ENCODE measurements around the gene PDAP1. TPM values are rescaled to one million over a fixed set of nuclear protein-coding genes. Genes with fewer than 3 reads are reported as not detected.

Gene PDAP1
- total and polyA plus RNA-seq, 2 of the 8 experiments (the other 6 are each of a cell fraction or from before 2014, with no cell fraction given), result 26.6 to 169 TPM

DNA sequence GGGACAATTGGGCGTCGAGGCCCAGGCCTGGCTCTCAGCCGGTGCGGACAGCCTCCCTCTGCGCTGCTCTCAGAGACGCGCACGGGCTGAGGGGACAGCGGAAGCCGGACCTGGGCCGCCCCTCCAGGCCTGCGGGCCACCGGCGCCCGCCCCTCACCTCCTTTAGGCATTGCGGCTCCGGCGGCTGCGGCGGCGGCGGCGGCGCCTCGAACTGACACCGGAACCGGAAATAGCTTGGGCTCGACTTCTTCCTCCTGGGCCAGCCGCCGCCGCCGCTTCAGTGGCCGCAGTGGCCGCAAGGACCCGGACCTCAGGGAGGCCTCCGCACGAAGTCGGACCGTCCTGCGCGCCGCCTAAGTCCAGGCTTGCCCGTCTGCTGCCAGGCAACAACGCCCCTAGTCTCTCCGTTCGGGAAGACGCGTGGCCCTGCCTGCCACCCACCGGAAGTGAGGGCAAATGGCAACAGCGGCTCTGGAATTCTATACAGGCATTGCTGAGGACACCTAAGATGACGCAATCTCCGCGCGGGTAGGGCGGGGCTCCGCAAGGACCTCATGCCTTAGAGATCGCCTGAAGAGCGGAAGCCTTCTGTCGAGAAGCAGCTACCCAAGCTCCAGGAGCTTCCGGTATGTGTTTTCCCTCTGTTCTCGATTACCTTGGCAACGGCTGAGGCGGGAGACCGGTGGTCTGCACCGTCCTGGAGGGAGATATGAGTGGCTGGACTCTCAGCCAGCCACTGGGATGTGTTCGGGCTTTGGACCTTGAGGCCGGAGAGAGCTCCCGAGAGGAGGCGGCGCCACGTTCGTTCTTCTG, at the start of gene PDAP1, which contains the start of gene BUD31 (continued):
- TF ChIP-seq, protein P1, sequence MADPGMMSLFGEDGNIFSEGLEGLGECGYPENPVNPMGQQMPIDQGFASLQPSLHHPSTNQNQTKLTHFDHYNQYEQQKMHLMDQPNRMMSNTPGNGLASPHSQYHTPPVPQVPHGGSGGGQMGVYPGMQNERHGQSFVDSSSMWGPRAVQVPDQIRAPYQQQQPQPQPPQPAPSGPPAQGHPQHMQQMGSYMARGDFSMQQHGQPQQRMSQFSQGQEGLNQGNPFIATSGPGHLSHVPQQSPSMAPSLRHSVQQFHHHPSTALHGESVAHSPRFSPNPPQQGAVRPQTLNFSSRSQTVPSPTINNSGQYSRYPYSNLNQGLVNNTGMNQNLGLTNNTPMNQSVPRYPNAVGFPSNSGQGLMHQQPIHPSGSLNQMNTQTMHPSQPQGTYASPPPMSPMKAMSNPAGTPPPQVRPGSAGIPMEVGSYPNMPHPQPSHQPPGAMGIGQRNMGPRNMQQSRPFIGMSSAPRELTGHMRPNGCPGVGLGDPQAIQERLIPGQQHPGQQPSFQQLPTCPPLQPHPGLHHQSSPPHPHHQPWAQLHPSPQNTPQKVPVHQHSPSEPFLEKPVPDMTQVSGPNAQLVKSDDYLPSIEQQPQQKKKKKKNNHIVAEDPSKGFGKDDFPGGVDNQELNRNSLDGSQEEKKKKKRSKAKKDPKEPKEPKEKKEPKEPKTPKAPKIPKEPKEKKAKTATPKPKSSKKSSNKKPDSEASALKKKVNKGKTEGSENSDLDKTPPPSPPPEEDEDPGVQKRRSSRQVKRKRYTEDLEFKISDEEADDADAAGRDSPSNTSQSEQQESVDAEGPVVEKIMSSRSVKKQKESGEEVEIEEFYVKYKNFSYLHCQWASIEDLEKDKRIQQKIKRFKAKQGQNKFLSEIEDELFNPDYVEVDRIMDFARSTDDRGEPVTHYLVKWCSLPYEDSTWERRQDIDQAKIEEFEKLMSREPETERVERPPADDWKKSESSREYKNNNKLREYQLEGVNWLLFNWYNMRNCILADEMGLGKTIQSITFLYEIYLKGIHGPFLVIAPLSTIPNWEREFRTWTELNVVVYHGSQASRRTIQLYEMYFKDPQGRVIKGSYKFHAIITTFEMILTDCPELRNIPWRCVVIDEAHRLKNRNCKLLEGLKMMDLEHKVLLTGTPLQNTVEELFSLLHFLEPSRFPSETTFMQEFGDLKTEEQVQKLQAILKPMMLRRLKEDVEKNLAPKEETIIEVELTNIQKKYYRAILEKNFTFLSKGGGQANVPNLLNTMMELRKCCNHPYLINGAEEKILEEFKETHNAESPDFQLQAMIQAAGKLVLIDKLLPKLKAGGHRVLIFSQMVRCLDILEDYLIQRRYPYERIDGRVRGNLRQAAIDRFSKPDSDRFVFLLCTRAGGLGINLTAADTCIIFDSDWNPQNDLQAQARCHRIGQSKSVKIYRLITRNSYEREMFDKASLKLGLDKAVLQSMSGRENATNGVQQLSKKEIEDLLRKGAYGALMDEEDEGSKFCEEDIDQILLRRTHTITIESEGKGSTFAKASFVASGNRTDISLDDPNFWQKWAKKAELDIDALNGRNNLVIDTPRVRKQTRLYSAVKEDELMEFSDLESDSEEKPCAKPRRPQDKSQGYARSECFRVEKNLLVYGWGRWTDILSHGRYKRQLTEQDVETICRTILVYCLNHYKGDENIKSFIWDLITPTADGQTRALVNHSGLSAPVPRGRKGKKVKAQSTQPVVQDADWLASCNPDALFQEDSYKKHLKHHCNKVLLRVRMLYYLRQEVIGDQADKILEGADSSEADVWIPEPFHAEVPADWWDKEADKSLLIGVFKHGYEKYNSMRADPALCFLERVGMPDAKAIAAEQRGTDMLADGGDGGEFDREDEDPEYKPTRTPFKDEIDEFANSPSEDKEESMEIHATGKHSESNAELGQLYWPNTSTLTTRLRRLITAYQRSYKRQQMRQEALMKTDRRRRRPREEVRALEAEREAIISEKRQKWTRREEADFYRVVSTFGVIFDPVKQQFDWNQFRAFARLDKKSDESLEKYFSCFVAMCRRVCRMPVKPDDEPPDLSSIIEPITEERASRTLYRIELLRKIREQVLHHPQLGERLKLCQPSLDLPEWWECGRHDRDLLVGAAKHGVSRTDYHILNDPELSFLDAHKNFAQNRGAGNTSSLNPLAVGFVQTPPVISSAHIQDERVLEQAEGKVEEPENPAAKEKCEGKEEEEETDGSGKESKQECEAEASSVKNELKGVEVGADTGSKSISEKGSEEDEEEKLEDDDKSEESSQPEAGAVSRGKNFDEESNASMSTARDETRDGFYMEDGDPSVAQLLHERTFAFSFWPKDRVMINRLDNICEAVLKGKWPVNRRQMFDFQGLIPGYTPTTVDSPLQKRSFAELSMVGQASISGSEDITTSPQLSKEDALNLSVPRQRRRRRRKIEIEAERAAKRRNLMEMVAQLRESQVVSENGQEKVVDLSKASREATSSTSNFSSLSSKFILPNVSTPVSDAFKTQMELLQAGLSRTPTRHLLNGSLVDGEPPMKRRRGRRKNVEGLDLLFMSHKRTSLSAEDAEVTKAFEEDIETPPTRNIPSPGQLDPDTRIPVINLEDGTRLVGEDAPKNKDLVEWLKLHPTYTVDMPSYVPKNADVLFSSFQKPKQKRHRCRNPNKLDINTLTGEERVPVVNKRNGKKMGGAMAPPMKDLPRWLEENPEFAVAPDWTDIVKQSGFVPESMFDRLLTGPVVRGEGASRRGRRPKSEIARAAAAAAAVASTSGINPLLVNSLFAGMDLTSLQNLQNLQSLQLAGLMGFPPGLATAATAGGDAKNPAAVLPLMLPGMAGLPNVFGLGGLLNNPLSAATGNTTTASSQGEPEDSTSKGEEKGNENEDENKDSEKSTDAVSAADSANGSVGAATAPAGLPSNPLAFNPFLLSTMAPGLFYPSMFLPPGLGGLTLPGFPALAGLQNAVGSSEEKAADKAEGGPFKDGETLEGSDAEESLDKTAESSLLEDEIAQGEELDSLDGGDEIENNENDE (IDR thresholded peaks at IDR 0.05; ENCODE audit: insufficient replicate concordance, low read length), result no peak
- no peak for TF ChIP-seq RAD21 (IDR thresholded peaks at IDR 0.05 in 1 of 2, conservative IDR thresholded peaks at IDR 0.05 in 1 of 2; ENCODE audit: low read depth in 2 of 2, low read length in 2 of 2)
- peak; percentile 88 for TF ChIP-seq TBP (IDR thresholded peaks at IDR 0.05; ENCODE audit: low read depth, low read length)
- peak; percentile 46; the same call in 1 of the 2 replicates for TF ChIP-seq RBBP5 (IDR thresholded peaks at IDR 0.05; ENCODE audit: borderline replicate concordance, low read depth, low read length)
- TF ChIP-seq ASH2L (IDR thresholded peaks at IDR 0.05; ENCODE audit: low read length), result peak; percentile 51
- TF ChIP-seq, protein P2, sequence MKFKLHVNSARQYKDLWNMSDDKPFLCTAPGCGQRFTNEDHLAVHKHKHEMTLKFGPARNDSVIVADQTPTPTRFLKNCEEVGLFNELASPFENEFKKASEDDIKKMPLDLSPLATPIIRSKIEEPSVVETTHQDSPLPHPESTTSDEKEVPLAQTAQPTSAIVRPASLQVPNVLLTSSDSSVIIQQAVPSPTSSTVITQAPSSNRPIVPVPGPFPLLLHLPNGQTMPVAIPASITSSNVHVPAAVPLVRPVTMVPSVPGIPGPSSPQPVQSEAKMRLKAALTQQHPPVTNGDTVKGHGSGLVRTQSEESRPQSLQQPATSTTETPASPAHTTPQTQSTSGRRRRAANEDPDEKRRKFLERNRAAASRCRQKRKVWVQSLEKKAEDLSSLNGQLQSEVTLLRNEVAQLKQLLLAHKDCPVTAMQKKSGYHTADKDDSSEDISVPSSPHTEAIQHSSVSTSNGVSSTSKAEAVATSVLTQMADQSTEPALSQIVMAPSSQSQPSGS (IDR thresholded peaks at IDR 0.05; ENCODE audit: low read length), result peak; percentile 99
- peak; percentile 63; the same call in 1 of the 2 replicates for TF ChIP-seq SP1 (IDR thresholded peaks at IDR 0.05; ENCODE audit: low read depth, low read length)
